ENCODE measurements around the gene DAPP1.

The DAPP1 gene

GRCh38 chr4:99852199-99852749 lies 35.6 kb downstream of the DAPP1 start:
- no peak for TF ChIP-seq CTCF (conservative IDR thresholded peaks at IDR 0.05; ENCODE audit: low read length)
- DNase-seq (ENCODE audit: low read depth), result no peak
- H3K4me3 ChIP-seq (ENCODE audit: low read length), result no peak overlapping the region

GRCh38 chr4:99853190-99853589 lies 36.6 kb downstream of the DAPP1 start:
- no peak overlapping the region for H3K4me3 ChIP-seq (ENCODE audit: low read length)
- DNase-seq (ENCODE audit: low read depth), result no peak

GRCh38 chr4:99853999-99854398 lies 37.4 kb downstream of the DAPP1 start:
- no peak overlapping the region for H3K4me3 ChIP-seq (ENCODE audit: low read length)
- TF ChIP-seq CTCF (conservative IDR thresholded peaks at IDR 0.05; ENCODE audit: low read length), result no peak
- DNase-seq (ENCODE audit: low read depth), result no peak

More at GRCh38 chr4:99853190-99853589, 36.6 kb downstream of the DAPP1 start:
- TF ChIP-seq CTCF (conservative IDR thresholded peaks at IDR 0.05; ENCODE audit: low read length), result no peak

GRCh38 chr4:99855678-99856077 lies 39.1 kb downstream of the DAPP1 start:
- no peak for TF ChIP-seq CTCF (conservative IDR thresholded peaks at IDR 0.05; ENCODE audit: low read length)
- DNase-seq (ENCODE audit: low read depth), result no peak

GRCh38 chr4:99856166-99856565 lies 39.5 kb downstream of the DAPP1 start:
- no peak for TF ChIP-seq CTCF (conservative IDR thresholded peaks at IDR 0.05; ENCODE audit: low read length)
- no peak overlapping the region for H3K4me3 ChIP-seq (ENCODE audit: low read length)
- peak; percentile 21 for DNase-seq (ENCODE audit: low read depth)

More at GRCh38 chr4:99855678-99856077, 39.1 kb downstream of the DAPP1 start:
- H3K4me3 ChIP-seq (ENCODE audit: low read length), result no peak overlapping the region

GRCh38 chr4:99857307-99857706 lies 40.7 kb downstream of the DAPP1 start:
- no peak for DNase-seq (ENCODE audit: low read depth)
- no peak for TF ChIP-seq CTCF (conservative IDR thresholded peaks at IDR 0.05; ENCODE audit: low read length)

GRCh38 chr4:99859618-99860017 lies 43.0 kb downstream of the DAPP1 start:
- no peak for TF ChIP-seq CTCF (conservative IDR thresholded peaks at IDR 0.05; ENCODE audit: low read length)
- H3K4me3 ChIP-seq (ENCODE audit: low read length), result no peak overlapping the region
- DNase-seq (ENCODE audit: low read depth), result no peak

More at GRCh38 chr4:99857307-99857706, 40.7 kb downstream of the DAPP1 start:
- no peak overlapping the region for H3K4me3 ChIP-seq (ENCODE audit: low read length)
